HEK293 (cell line): ENCODE data around the gene TUBB4A.

Experiments used
- KLF7 ChIP-seq: fragments of 450-650 bp; formaldehyde crosslinking; IDR thresholded peaks from 2 replicates; pipeline ENCODE4 v1.5.1; 2016; ENCODE audit warnings: missing biosample characterization, missing genetic modification characterization, borderline replicate concordance
- KLF8 ChIP-seq: fragments of 450-650 bp; formaldehyde crosslinking; IDR thresholded peaks from 2 replicates; pipeline ENCODE4 v1.5.1; 2016; ENCODE audit warnings: missing biosample characterization, missing genetic modification characterization
- MZF1 ChIP-seq: fragments of 450-650 bp; formaldehyde crosslinking; IDR thresholded peaks from 2 replicates; pipeline ENCODE4 v1.5.1; 2017; ENCODE audit warnings: missing biosample characterization, missing genetic modification characterization, borderline replicate concordance
- YY1 ChIP-seq: fragments of 450-650 bp; formaldehyde crosslinking; IDR thresholded peaks from 2 replicates; pipeline ENCODE4 v1.5.1; 2018; ENCODE audit warnings: missing biosample characterization, missing genetic modification characterization
- ZBTB20 ChIP-seq: fragments of 450-650 bp; formaldehyde crosslinking; IDR thresholded peaks from 2 replicates; pipeline ENCODE4 v1.5.1; 2016; ENCODE audit warnings: missing biosample characterization, missing genetic modification characterization
- ZNF10 ChIP-seq: fragments of 450-650 bp; formaldehyde crosslinking; IDR thresholded peaks from 2 replicates; pipeline ENCODE4 v1.5.1; 2017; ENCODE audit warnings: missing biosample characterization, missing genetic modification characterization
- ZNF23 ChIP-seq: fragments of 450-650 bp; formaldehyde crosslinking; IDR thresholded peaks from 2 replicates; pipeline ENCODE4 v1.5.1; 2016; ENCODE audit warnings: missing biosample characterization, missing genetic modification characterization, borderline replicate concordance
- ZNF394 ChIP-seq: fragments of 450-650 bp; formaldehyde crosslinking; IDR thresholded peaks from 2 replicates; pipeline ENCODE4 v1.5.1; 2016; ENCODE audit warnings: missing biosample characterization, missing genetic modification characterization, mild to moderate bottlenecking, moderate library complexity, borderline replicate concordance
- ZNF521 ChIP-seq: fragments of 450-650 bp; formaldehyde crosslinking; IDR thresholded peaks from 2 replicates; pipeline ENCODE4 v1.5.1; 2017; ENCODE audit warnings: missing biosample characterization, mild to moderate bottlenecking, missing genetic modification characterization
- ZNF558 ChIP-seq: fragments of 450-650 bp; formaldehyde crosslinking; IDR thresholded peaks from 2 replicates; pipeline ENCODE4 v1.5.1; 2016; ENCODE audit warnings: missing biosample characterization, missing genetic modification characterization
- ZNF571 ChIP-seq: fragments of 450-650 bp; formaldehyde crosslinking; IDR thresholded peaks from 2 replicates; pipeline ENCODE4 v1.5.0; 2017; ENCODE audit warnings: missing biosample characterization, missing genetic modification characterization
- ZNF610 ChIP-seq: fragments of 450-650 bp; formaldehyde crosslinking; IDR thresholded peaks from 2 replicates; pipeline ENCODE4 v1.5.1; 2016; ENCODE audit warnings: missing biosample characterization, missing genetic modification characterization, borderline replicate concordance
- ZNF707 ChIP-seq: fragments of 450-650 bp; formaldehyde crosslinking; IDR thresholded peaks from 2 replicates; pipeline ENCODE4 v1.5.1; 2016; ENCODE audit warnings: missing biosample characterization, missing genetic modification characterization
- ZNF747 ChIP-seq: fragments of 450-650 bp; formaldehyde crosslinking; IDR thresholded peaks from 2 replicates; pipeline ENCODE4 v1.5.1; 2016; ENCODE audit warnings: missing biosample characterization, missing genetic modification characterization
- ZNF76 ChIP-seq: fragments of 450-650 bp; formaldehyde crosslinking; IDR thresholded peaks from 2 replicates; pipeline ENCODE4; 2016; ENCODE audit warnings: low read depth, missing biosample characterization, missing genetic modification characterization, borderline replicate concordance
- ZSCAN30 ChIP-seq: fragments of 450-650 bp; IDR thresholded peaks from 2 replicates; pipeline ENCODE4 v1.5.1; 2018; ENCODE audit warnings: missing biosample characterization, mild to moderate bottlenecking, missing genetic modification characterization, moderate library complexity
- TF ChIP-seq, protein P1 (sequence below): fragments of 450-650 bp; formaldehyde crosslinking; conservative IDR thresholded peaks from 2 replicates; pipeline ENCODE4 v1.5.1; 2016; ENCODE audit warnings: low read depth, missing biosample characterization, missing genetic modification characterization
- TF ChIP-seq, protein P2 (sequence below): fragments of 450-650 bp; formaldehyde crosslinking; IDR thresholded peaks from 2 replicates; pipeline ENCODE4 v1.5.1; 2016; ENCODE audit warnings: missing biosample characterization, missing genetic modification characterization
- TF ChIP-seq, protein P3 (sequence below): fragments of 450-650 bp; formaldehyde crosslinking; IDR thresholded peaks from 2 replicates; pipeline ENCODE4 v1.5.1; 2016; ENCODE audit warnings: missing biosample characterization, missing genetic modification characterization
- TF ChIP-seq, protein P4 (sequence below): fragments of 450-650 bp; formaldehyde crosslinking; IDR thresholded peaks from 2 replicates; pipeline ENCODE4 v1.5.1; 2016; ENCODE audit warnings: missing biosample characterization, missing genetic modification characterization
- TF ChIP-seq, protein P5 (sequence below): fragments of 450-650 bp; formaldehyde crosslinking; optimal IDR thresholded peaks from 2 replicates; pipeline ENCODE3; 2016; ENCODE audit warnings: missing biosample characterization, mild to moderate bottlenecking, missing genetic modification characterization
- TF ChIP-seq, protein P6 (sequence below): fragments of 450-650 bp; formaldehyde crosslinking; IDR thresholded peaks from 2 replicates; pipeline ENCODE4 v1.5.1; 2016; ENCODE audit warnings: missing biosample characterization, missing genetic modification characterization
- TF ChIP-seq, protein P7 (sequence below): fragments of 450-650 bp; formaldehyde crosslinking; IDR thresholded peaks from 2 replicates; pipeline ENCODE4 v1.5.1; 2016; ENCODE audit warnings: missing biosample characterization, missing genetic modification characterization
- TF ChIP-seq, protein P8 (sequence below): fragments of 450-650 bp; formaldehyde crosslinking; IDR thresholded peaks from 2 replicates; pipeline ENCODE4; 2016; ENCODE audit warnings: missing biosample characterization, missing genetic modification characterization

TUBB4A gene

DNA sequence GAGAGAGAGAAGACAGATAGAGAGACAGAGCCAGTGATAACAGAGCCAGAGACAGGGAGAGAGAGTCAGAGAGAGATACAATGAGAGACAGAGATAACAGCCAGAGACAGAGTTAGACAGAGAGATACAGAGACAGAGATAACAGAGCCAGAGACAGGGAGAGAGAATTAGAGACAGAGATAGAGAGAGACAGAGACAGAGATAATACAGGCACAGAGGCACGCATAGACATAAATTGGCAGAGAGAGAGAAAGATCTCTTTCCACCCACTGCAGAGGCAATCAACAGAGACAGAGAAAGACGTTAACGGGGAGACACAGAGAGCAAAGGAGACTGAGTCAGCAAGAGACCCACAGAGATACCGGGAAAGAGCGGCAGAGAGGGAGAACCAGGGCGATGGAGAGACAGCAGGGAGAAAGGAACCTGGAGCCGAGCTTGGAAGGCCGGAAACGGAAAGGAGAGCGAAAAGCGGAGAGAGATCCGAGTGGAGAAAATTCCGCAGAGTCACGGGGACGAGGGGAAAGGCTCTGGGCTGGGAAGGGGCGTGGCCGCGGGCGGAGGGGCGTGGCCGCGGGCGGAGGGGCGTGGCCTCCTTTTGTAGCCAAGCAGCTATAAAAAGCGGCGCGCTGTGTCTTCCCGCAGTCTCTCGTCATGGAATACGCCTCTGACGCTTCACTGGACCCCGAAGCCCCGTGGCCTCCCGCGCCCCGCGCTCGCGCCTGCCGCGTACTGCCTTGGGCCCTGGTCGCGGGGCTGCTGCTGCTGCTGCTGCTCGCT lies 28.5 kb upstream of the TUBB4A start, which contains the start of gene TNFSF9 (continued):
- TF ChIP-seq ZNF10 (tag by site-specific recombination) (no peak), ZNF521 (tag by site-specific recombination) (no peak), ZNF558 (no peak), KLF7 (tag by site-specific recombination) (no peak), ZNF23 (tag by site-specific recombination) (no peak), YY1 (tag by site-specific recombination) (no peak), ZNF394 (tag by site-specific recombination) (peak; percentile 9; the same call in 1 of the 2 replicates), MZF1 (tag by site-specific recombination) (no peak), ZNF76 (tag by site-specific recombination) (peak; percentile 53), ZNF707 (no peak), KLF8 (peak; percentile 100), ZSCAN30 (tag by site-specific recombination) (no peak; the same call in 1 of the 2 replicates), ZBTB20 (peak; percentile 57; the same call in 1 of the 2 replicates), ZNF571 (tag by site-specific recombination) (no peak), ZNF747 (no peak), ZNF610 (tag by site-specific recombination) (peak; percentile 79; the same call in 1 of the 2 replicates)
- TF ChIP-seq, protein P1, sequence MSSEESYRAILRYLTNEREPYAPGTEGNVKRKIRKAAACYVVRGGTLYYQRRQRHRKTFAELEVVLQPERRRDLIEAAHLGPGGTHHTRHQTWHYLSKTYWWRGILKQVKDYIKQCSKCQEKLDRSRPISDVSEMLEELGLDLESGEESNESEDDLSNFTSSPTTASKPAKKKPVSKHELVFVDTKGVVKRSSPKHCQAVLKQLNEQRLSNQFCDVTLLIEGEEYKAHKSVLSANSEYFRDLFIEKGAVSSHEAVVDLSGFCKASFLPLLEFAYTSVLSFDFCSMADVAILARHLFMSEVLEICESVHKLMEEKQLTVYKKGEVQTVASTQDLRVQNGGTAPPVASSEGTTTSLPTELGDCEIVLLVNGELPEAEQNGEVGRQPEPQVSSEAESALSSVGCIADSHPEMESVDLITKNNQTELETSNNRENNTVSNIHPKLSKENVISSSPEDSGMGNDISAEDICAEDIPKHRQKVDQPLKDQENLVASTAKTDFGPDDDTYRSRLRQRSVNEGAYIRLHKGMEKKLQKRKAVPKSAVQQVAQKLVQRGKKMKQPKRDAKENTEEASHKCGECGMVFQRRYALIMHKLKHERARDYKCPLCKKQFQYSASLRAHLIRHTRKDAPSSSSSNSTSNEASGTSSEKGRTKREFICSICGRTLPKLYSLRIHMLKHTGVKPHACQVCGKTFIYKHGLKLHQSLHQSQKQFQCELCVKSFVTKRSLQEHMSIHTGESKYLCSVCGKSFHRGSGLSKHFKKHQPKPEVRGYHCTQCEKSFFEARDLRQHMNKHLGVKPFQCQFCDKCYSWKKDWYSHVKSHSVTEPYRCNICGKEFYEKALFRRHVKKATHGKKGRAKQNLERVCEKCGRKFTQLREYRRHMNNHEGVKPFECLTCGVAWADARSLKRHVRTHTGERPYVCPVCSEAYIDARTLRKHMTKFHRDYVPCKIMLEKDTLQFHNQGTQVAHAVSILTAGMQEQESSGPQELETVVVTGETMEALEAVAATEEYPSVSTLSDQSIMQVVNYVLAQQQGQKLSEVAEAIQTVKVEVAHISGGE (tag by site-specific recombination) = peak; percentile 93
- TF ChIP-seq, protein P2, sequence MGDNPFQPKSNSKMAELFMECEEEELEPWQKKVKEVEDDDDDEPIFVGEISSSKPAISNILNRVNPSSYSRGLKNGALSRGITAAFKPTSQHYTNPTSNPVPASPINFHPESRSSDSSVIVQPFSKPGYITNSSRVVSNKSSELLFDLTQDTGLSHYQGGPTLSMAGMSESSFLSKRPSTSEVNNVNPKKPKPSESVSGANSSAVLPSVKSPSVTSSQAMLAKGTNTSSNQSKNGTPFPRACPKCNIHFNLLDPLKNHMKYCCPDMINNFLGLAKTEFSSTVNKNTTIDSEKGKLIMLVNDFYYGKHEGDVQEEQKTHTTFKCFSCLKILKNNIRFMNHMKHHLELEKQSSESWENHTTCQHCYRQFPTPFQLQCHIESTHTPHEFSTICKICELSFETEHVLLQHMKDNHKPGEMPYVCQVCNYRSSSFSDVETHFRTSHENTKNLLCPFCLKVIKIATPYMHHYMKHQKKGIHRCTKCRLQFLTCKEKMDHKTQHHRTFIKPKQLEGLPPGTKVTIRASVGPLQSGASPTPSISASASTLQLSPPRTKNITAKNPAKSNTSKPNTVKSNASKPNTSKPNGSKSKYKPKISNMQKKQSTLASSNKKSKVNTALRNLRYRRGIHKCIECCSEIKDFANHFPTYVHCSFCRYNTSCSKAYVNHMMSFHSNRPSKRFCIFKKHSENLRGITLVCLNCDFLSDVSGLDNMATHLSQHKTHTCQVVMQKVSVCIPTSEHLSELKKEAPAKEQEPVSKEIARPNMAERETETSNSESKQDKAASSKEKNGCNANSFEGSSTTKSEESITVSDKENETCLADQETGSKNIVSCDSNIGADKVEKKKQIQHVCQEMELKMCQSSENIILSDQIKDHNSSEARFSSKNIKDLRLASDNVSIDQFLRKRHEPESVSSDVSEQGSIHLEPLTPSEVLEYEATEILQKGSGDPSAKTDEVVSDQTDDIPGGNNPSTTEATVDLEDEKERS = no peak
- TF ChIP-seq, protein P3, sequence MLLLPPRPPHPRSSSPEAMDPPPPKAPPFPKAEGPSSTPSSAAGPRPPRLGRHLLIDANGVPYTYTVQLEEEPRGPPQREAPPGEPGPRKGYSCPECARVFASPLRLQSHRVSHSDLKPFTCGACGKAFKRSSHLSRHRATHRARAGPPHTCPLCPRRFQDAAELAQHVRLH (tag by site-specific recombination) = no peak
- TF ChIP-seq, protein P4, sequence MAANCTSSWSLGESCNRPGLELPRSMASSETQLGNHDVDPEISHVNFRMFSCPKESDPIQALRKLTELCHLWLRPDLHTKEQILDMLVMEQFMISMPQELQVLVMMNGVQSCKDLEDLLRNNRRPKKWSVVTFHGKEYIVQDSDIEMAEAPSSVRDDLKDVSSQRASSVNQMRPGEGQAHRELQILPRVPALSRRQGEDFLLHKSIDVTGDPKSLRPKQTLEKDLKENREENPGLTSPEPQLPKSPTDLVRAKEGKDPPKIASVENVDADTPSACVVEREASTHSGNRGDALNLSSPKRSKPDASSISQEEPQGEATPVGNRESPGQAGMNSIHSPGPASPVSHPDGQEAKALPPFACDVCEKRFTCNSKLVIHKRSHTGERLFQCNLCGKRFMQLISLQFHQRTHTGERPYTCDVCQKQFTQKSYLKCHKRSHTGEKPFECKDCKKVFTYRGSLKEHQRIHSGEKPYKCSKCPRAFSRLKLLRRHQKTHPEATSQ (tag by site-specific recombination) = no peak
- TF ChIP-seq, protein P5, sequence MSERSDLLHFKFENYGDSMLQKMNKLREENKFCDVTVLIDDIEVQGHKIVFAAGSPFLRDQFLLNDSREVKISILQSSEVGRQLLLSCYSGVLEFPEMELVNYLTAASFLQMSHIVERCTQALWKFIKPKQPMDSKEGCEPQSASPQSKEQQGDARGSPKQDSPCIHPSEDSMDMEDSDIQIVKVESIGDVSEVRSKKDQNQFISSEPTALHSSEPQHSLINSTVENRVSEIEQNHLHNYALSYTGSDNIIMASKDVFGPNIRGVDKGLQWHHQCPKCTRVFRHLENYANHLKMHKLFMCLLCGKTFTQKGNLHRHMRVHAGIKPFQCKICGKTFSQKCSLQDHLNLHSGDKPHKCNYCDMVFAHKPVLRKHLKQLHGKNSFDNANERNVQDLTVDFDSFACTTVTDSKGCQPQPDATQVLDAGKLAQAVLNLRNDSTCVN = peak; percentile 89
- TF ChIP-seq, protein P6, sequence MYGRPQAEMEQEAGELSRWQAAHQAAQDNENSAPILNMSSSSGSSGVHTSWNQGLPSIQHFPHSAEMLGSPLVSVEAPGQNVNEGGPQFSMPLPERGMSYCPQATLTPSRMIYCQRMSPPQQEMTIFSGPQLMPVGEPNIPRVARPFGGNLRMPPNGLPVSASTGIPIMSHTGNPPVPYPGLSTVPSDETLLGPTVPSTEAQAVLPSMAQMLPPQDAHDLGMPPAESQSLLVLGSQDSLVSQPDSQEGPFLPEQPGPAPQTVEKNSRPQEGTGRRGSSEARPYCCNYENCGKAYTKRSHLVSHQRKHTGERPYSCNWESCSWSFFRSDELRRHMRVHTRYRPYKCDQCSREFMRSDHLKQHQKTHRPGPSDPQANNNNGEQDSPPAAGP (tag by site-specific recombination) = peak; percentile 58; the same call in 1 of the 2 replicates
- TF ChIP-seq, protein P7, sequence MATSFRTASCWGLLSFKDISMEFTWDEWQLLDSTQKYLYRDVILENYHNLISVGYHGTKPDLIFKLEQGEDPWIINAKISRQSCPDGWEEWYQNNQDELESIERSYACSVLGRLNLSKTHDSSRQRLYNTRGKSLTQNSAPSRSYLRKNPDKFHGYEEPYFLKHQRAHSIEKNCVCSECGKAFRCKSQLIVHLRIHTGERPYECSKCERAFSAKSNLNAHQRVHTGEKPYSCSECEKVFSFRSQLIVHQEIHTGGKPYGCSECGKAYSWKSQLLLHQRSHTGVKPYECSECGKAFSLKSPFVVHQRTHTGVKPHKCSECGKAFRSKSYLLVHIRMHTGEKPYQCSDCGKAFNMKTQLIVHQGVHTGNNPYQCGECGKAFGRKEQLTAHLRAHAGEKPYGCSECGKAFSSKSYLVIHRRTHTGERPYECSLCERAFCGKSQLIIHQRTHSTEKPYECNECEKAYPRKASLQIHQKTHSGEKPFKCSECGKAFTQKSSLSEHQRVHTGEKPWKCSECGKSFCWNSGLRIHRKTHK = no peak
- TF ChIP-seq, protein P8, sequence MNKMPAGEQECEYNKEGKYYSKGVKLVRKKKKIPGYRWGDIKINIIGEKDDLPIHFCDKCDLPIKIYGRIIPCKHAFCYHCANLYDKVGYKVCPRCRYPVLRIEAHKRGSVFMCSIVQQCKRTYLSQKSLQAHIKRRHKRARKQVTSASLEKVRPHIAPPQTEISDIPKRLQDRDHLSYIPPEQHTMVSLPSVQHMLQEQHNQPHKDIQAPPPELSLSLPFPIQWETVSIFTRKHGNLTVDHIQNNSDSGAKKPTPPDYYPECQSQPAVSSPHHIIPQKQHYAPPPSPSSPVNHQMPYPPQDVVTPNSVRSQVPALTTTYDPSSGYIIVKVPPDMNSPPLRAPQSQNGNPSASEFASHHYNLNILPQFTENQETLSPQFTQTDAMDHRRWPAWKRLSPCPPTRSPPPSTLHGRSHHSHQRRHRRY = no peak; the same call in 1 of the 2 replicates
